GM12865 (cell line): ENCODE data around the gene TRABD2B.

ENCODE experiments used
- DNase-seq: peaks from one replicate; pipeline ENCODE4 v3.0.0; 2010; ENCODE audit warnings: low read depth
- H3K4me3 ChIP-seq: 2 replicates; pipeline ENCODE4 v1.5.1; 2011; ENCODE audit warnings: mild to moderate bottlenecking, low read depth, low read length, control low read depth
- CTCF ChIP-seq: IDR thresholded peaks from 2 replicates; pipeline ENCODE4 v1.5.1; 2011; ENCODE audit warnings: low read length, control low read depth, low read depth, inconsistent platforms; ENCODE audit not compliant: insufficient read depth; ENCODE audit errors: missing control alignments

The TRABD2B gene

GRCh38 chr1:47849591-47850261 is 147.5 kb downstream of the TRABD2B start:
- no peak for DNase-seq
- no peak overlapping the region for H3K4me3 ChIP-seq
- TF ChIP-seq CTCF: no peak

- no peak for TF ChIP-seq CTCF
- no peak overlapping the region for H3K4me3 ChIP-seq
- no peak for DNase-seq
Observed at GRCh38 chr1:47849005-47849521, 148.1 kb downstream of the TRABD2B start.

GRCh38 chr1:47847763-47848162 is 149.4 kb downstream of the TRABD2B start:
- no peak for DNase-seq
- no peak overlapping the region for H3K4me3 ChIP-seq
- TF ChIP-seq CTCF: no peak

GRCh38 chr1:47844558-47844955 is 152.6 kb downstream of the TRABD2B start:
- no peak overlapping the region for H3K4me3 ChIP-seq
- no peak for TF ChIP-seq CTCF
- no peak for DNase-seq

- TF ChIP-seq CTCF: no peak
- DNase-seq: no peak
- H3K4me3 ChIP-seq: no peak overlapping the region
Observed at GRCh38 chr1:47843781-47844557, 153.2 kb downstream of the TRABD2B start.

GRCh38 chr1:47843059-47843458 is 154.1 kb downstream of the TRABD2B start:
- no peak for TF ChIP-seq CTCF
- DNase-seq: no peak
- H3K4me3 ChIP-seq: no peak overlapping the region
